ENCODE results near the gene ZDHHC13. TPM values are rescaled to one million over a fixed set of nuclear protein-coding genes. Genes with fewer than 3 reads are reported as not detected.

Gene ZDHHC13
- total RNA-seq, 4 donors from 2014 or later, result 5.2 to 6.9 (median 5.8) TPM

DNA sequence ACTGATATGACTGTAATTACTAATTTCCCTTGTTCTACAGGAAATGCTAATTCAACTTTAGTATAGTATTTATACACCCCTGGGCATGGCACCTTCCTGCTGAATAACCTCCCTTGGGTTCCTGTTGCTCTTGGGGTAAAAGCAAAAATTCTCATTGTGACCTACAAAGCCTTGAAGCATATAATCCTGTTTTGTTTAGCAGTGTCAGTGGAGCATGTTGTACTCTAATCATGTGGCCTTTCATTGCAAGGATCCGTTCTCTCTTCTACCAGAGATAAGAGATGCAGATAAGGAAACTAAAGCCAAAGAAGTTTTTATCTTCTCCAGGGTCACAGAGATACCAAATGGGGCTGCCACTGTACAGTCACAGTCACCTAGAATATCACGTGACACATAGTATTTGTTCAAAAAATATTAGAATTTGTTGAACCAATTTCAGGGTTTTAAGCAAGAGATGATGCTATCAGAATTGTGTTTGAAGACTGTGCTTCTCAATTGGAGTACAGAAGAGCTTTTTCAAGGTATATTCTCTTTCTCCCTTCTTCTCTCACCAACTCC, 59.7 kb downstream of the ZDHHC13 start:
- Histone ChIP-seq H3K27ac (no peak overlapping the region), H3K4me1 (no peaks in the 10 kb centered on the region), H3K36me3 (peaks cover 0 to 28% (median 0%) of the 10 kb centered on the region in 3 donors), H3K9me3 (no peaks in the 10 kb centered on the region), H3K27me3 (no peaks in the 10 kb centered on the region), H3K4me3 (no peak overlapping the region)
- TF ChIP-seq EP300 (IDR thresholded peaks at IDR 0.05) (no peak), POLR2A (IDR thresholded peaks at IDR 0.05) (no peak)
- TF ChIP-seq, protein P1, sequence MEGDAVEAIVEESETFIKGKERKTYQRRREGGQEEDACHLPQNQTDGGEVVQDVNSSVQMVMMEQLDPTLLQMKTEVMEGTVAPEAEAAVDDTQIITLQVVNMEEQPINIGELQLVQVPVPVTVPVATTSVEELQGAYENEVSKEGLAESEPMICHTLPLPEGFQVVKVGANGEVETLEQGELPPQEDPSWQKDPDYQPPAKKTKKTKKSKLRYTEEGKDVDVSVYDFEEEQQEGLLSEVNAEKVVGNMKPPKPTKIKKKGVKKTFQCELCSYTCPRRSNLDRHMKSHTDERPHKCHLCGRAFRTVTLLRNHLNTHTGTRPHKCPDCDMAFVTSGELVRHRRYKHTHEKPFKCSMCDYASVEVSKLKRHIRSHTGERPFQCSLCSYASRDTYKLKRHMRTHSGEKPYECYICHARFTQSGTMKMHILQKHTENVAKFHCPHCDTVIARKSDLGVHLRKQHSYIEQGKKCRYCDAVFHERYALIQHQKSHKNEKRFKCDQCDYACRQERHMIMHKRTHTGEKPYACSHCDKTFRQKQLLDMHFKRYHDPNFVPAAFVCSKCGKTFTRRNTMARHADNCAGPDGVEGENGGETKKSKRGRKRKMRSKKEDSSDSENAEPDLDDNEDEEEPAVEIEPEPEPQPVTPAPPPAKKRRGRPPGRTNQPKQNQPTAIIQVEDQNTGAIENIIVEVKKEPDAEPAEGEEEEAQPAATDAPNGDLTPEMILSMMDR (IDR thresholded peaks at IDR 0.05), result no peak
- WGBS, 2 donors, result 85% methylated on average over 2 of the region's 2 CpGs
- DNase-seq (ENCODE audit: low spot score in 2 of 2), result no peak

DNA sequence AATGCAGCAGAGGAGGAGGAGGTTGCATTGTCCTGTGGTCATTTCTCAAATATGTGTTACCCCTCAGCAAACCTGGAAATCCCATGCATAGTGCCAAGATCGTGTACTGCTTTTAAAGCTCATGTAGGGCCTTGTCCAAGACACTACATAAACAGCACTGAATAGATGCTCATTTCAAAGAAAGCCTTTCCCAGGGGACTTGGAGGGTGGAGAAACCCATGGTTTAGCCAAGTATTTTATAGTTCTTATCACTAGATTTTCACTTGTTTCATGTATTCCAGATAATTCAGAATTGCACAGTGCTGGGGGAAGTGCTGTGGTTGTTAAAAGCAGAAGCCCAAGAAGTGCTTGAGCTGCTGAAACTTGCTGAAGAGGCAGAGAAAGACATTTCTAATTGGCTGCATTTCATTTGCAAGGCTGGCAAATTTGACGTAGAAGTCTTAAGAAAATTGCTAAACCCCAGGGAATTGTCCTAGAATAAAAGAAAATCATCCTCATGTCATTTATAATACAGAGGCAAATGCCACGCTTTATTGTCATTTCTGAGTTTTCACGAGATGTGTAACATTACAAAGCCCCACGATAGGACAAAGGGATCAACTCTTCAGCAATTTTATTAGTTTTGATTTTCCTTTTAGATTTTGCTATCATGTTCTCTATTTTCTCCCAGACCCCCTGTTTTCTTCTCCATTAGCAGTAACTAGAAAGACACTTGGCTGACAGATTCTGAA, 64.7 kb downstream of the ZDHHC13 start:
- H3K36me3 ChIP-seq, result no peaks in the 10 kb centered on the region
- no peaks in the 10 kb centered on the region for H3K27me3 ChIP-seq
- DNase-seq (ENCODE audit: low spot score in 2 of 2), result no peak
- H3K27ac ChIP-seq, result no peak overlapping the region
- no peaks in the 10 kb centered on the region for H3K4me1 ChIP-seq
- no peaks in the 10 kb centered on the region for H3K9me3 ChIP-seq
- no peak overlapping the region for H3K4me3 ChIP-seq
- whole genome bisulfite sequencing, 2 donors, result 76% methylated on average over 5 of the region's 5 CpGs
- TF ChIP-seq POLR2A (IDR thresholded peaks at IDR 0.05), result no peak
- TF ChIP-seq, protein P1 (IDR thresholded peaks at IDR 0.05), result no peak
- TF ChIP-seq EP300 (IDR thresholded peaks at IDR 0.05), result no peak

DNA sequence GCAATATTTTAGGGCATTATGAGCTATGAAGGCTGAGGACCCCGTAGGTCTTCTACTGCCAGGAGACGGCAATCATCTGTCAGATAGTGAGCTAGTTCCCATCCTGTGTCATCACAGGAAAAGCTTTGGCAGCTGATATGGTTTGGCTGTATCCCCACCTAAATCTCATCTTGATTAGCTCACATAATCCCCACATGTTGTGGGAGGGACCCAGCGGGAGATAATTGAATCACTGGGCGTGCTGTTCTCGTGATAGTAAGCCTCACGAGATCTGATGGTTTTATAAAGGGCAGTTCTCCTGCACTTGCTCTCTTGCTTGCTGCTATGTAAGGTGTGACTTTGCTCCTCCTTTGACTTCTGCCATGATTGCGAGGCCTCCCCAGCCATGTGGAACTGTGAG, 66.7 kb downstream of the ZDHHC13 start:
- DNase-seq (ENCODE audit: low spot score in 2 of 2), result no peak
- no peaks in the 10 kb centered on the region for H3K27me3 ChIP-seq
- H3K27ac ChIP-seq, result no peak overlapping the region
- 86 to 87% methylated on average over 7 of the region's 7 CpGs for WGBS, 2 donors
- no peaks in the 10 kb centered on the region for H3K4me1 ChIP-seq
- H3K9me3 ChIP-seq, result no peaks in the 10 kb centered on the region
- TF ChIP-seq POLR2A (IDR thresholded peaks at IDR 0.05) (no peak), EP300 (IDR thresholded peaks at IDR 0.05) (no peak)
- TF ChIP-seq, protein P1 (IDR thresholded peaks at IDR 0.05), result no peak
- H3K4me3 ChIP-seq, result no peak overlapping the region
- no peaks in the 10 kb centered on the region for H3K36me3 ChIP-seq

DNA sequence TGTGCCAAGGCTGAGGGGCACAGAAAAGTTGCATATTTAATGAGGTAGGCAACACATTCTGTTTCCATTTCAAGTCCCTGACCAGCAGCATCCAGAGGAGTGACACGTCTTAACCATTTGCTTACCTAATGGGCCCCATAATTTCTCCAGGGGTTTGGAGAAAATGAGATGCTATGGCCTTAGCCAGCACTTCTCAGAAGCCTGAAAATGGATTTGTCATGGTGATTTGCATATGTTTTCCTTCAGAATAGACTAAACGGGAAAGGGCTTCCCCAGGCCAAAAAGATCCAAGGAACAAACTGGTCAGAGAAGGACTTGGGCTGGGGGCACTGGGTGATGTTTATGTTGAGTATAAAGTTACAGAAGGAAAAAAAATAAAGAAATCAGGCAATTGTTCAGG, 68.1 kb downstream of the ZDHHC13 start:
- no peaks in the 10 kb centered on the region for H3K4me1 ChIP-seq
- no peaks in the 10 kb centered on the region for H3K36me3 ChIP-seq
- TF ChIP-seq, protein P1 (IDR thresholded peaks at IDR 0.05), result no peak
- TF ChIP-seq POLR2A (IDR thresholded peaks at IDR 0.05) (no peak), EP300 (IDR thresholded peaks at IDR 0.05) (no peak)
- no peak overlapping the region for H3K4me3 ChIP-seq
- H3K27me3 ChIP-seq, result no peaks in the 10 kb centered on the region
- H3K27ac ChIP-seq, result no peak overlapping the region
- H3K9me3 ChIP-seq, result no peaks in the 10 kb centered on the region
- no peak for DNase-seq (ENCODE audit: low spot score in 2 of 2)
- 48 to 54% methylated on average over 2 of the region's 2 CpGs for whole genome bisulfite sequencing, 2 donors

DNA sequence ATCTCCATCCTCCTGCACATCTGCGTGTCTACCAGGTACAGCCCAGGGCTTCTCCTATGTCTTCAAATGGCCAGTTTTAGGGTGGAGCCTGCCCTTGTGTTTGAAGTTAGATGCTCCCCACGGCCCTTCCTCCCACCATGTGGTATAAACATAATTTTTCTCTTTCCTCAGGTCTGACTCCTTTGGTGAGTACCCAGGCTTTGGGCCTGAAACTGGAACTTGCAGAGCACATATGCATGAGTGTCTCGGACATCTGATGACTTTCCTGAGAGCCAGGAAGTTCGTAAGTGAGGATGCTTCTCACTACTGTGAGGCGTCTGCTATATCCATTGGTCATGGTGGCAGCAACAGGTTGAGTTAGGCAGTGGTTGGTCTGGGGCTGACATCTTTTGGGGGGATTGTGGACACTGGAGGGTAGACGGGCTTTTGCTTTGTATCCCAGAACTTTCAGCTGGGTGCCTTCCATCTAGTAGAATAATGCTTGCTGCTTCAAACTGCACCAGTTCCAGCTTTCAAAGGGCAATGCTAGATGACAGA, 68.6 kb downstream of the ZDHHC13 start:
- no peak for TF ChIP-seq EP300 (IDR thresholded peaks at IDR 0.05)
- TF ChIP-seq, protein P1 (IDR thresholded peaks at IDR 0.05), result no peak
- TF ChIP-seq POLR2A (IDR thresholded peaks at IDR 0.05), result no peak
- 75 to 78% methylated on average over 6 of the region's 6 CpGs for WGBS, 2 donors
- no peaks in the 10 kb centered on the region for H3K36me3 ChIP-seq

More for the DNA sequence above, 68.6 kb downstream of the ZDHHC13 start:
- DNase-seq (ENCODE audit: low spot score in 2 of 2), result no peak
- Histone ChIP-seq H3K4me1 (no peaks in the 10 kb centered on the region), H3K27me3 (no peaks in the 10 kb centered on the region), H3K4me3 (no peak overlapping the region), H3K27ac (no peak overlapping the region), H3K9me3 (no peaks in the 10 kb centered on the region)
